GM23248 (cell line): ENCODE data around the gene GNA14.

ENCODE experiments used
- EZH2 ChIP-seq: fragments of 200-600 bp; sonication (generic); IDR thresholded peaks from 2 replicates; pipeline ENCODE4 v1.6.1; 2018; ENCODE audit warnings: antibody characterized with exemption, mild to moderate bottlenecking; ENCODE audit not compliant: insufficient read depth, poor library complexity, severe bottlenecking
- EZH2phosphoT487 ChIP-seq: fragments of 200-600 bp; sonication (generic); IDR thresholded peaks from 2 replicates; pipeline ENCODE4 v1.6.1; 2018; ENCODE audit warnings: antibody characterized with exemption, moderate library complexity, mild to moderate bottlenecking, low read depth; ENCODE audit not compliant: insufficient read depth

DNA sequence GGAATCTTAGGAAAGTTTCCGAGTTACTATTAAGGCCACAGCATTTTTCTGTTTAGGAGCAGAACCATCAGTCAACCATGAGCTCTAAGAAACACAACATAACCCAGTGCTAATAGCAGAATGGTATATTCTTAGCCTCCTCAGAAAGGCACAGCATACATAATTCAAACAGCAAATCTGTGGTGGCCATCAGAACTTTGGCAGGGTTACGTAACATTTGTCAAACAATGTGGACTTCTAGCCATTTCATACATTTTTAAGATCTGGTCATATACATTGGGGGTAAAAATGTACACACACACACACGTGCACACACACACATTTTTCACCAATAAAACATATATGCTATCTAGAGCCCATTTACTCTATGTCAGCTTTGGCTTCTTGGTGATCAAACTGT is 225.2 kb downstream of the GNA14 start:
- TF ChIP-seq EZH2 (no peak), EZH2phosphoT487 (no peak)
